Iris pigment epithelial cell (primary cell): ENCODE data around the gene ITFG2.

ENCODE experiments used
- DNase-seq: peaks from one replicate; pipeline ENCODE4 v3.0.0-alpha.2; 2011; ENCODE audit warnings: low read depth

Gene ITFG2

DNA sequence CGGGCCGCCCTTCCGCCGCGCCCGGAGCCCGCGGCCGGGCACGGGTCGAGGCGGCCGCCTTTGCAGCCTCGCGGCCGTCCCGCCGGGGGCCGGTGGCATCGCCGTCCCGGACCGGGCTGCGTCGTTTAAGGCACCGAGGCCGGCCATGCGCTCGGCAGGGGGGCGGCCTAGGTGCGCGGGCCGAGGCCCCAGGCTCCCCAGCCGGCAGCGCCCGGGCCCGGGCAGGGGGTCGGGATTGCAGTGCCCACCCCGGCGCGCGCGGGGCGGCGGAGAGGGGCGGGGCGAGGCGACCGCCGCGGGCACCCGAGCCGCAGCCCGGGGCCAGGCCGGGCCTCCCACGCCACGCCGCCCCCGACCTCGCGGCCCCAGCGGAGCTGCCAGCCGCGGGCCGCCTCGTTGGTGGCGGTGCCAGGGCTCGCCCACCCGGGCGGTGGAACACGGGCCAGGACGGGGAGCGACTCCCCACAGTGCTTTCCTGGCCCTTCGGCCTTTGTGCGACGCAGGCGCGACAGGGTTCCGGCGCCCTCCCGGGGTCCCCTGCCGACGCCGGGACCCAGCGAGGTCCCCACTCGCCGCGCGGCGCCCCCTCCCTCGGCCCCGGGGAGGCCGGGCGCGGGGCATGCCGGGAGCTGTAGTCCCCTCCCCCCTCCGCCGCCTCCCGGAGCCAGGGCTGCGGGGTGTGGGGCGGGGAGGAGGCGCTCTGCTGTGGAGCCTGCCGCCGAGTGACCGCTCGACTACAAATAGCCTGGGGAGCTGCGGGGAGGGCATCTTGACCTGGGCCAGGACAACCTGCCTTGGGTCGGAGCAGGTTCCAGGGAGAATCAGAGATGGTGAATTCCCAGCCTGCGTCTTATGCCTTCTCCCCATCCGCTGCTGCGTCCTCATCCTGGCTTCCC lies 16.9 kb upstream of the ITFG2 start:
- DNase-seq: peak; percentile 57

DNA sequence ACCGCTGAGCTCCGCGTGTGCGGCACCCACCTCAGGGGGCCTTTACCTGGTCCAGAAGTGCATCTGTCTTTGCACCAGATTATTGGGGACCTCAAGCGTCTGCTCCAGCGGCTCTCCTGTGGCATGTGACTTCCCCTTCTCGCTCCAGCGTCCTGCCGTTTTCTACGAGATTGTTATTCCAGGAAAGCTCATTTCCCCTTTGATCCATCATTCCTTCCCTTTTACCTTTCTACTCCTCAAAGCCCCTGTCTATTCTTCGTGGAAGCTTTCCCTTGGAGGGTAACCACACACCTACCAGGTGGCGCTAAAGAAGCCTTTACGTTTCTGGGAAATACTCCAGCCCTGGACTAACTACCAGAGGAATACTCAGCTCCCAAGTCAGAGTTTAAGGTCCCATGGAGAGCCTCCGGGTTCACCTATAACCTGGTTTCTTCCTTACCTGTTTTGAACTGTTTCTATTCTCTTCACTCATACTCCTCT lies 16.2 kb upstream of the ITFG2 start:
- peak; percentile 12 for DNase-seq

DNA sequence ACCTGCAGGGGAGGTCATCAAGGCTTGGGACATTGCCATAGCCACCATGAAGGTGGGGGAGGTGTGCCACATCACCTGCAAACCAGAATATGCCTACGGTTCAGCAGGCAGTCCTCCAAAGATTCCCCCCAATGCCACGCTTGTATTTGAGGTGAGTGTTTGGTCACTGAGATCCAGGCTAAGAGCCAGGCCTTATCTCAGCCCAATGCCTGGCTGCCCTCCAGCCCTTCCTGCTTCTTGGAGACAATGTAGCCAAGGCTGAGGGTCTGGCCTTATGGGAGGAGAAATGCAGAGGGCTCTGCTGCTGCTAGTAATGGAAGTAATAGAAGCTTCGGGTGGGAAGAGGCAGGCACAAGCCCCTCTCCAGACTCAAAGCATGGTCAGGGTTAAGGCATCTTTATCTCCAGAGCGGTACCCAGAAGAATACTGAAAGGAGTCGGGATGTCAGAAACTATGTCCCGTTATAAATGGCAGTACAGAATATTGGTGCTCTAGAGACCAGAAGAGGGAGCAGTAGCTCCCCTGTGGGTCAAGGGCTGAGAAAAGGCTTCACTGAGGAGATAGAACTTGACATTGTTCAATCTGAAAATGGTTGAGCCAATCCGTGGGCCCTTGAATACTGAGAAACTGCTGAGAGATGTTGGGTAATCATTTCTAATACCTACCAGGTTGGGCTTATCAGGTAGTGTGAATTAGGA lies 14.6 kb upstream of the ITFG2 start:
- peak; percentile 23 for DNase-seq

DNA sequence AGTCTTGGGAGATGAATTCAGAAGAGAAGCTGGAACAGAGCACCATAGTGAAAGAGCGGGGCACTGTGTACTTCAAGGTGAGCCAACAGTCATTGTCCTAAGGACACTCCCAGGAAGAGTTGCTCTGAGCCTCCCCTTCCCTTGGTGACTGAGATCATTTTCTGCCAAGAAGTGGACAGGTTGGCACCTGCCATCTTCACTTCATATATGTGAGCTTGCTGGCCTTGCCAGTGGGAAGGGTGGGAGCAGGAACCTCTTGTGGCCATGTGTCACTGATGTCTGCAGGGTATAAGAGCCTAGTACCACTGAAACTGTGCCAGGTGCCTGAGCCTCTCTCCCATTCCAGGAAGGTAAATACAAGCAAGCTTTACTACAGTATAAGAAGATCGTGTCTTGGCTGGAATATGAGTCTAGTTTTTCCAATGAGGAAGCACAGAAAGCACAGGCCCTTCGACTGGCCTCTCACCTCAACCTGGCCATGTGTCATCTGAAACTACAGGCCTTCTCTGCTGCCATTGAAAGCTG lies 12.4 kb upstream of the ITFG2 start:
- DNase-seq: no peak

DNA sequence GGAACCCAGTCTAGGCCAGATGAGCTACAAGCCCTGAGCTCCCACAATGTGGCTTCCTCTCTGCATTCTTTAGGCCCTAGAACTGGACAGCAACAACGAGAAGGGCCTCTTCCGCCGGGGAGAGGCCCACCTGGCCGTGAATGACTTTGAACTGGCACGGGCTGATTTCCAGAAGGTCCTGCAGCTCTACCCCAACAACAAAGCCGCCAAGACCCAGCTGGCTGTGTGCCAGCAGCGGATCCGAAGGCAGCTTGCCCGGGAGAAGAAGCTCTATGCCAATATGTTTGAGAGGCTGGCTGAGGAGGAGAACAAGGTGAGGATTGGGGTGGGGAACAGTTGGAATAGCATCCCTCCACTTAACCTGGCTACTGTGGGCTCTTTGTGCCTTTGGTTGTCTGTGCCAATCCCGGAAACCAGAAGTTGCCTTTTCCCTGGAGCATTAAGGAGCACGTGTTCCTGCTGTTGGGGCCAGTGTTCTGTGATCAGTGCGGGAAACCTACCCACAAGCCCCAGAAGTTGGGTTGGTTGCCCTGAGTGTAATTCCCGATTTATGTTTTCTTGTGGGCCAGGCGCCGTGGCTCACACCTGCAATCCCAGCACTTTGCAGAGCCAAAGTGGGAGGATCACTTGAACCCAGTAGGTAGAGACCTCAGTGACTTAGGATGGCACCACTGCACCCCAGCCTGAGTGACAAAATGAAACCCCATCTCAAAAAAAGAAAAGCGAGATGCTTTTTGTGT lies 11.3 kb upstream of the ITFG2 start:
- DNase-seq: no peak

DNA sequence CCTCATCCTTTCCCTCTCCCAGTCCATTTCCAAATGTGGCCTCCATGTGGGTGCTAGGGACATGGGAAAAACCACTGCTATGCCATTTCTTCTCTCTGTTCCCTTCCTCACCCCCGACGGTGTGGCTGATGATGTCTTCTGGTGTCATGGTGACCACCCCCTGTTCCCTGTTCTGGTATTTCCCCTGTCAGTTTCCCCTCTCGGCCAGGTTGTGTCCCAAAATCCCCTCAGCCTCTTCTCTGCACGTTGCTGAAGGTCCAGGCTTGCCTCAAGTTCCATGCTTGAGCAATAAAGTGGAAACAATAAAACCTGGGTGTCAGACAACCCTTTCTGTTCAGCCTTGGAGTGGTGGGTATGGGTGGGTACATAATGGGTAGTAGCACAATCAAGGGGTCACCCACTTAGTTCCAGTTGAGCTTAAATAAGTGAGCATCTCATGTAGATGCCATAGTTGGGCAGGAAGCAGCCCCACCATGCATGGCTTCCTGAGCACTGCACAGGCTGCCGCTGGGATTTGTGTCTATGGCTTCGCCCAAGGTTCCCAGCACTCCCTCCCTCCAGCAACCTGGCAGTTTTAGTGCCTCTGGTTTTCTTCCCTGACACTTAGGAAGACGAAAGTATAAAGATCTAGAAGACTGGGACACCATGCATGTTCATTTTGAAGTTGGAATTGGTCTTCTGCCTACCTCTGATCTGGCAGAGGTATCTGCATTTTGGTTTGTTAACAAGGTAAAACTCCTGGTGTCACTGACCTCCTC lies 8.7 kb upstream of the ITFG2 start:
- no peak for DNase-seq

DNA sequence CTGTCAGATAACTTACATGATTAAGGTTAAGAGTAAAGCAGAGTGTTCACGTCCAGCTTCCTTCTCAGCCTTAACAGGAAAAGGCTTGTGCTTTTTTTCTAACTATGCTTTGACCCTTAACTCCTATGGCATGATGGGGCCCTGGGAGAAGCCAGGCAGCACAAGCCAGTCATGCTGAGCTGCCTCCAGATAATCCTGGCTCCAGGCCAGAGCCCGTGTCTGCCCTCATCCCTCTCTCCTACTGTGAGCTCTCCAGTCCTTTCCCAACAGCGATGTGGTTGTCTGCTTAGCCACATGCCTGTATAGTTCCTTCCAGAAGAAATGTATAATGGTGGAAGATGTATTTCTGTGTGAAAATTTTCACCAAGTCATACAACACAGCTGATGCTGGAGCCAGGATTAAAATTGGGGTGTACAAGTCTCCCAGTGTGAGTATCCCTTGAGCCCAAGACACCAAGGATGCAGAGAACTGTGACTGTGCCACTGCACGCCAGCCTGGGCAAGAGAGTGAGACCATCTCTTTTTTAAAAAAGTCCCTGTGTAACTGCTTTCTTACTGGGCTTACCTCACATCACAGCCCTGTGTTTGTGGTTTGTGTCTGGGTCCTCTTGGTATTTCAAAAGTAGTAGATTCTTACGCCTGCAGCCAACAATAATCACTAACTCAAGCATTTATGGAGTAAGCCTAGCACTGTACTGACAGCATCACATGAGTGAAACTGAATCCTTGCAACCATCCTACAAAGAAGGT lies 7.9 kb upstream of the ITFG2 start:
- peak; percentile 83 for DNase-seq

DNA sequence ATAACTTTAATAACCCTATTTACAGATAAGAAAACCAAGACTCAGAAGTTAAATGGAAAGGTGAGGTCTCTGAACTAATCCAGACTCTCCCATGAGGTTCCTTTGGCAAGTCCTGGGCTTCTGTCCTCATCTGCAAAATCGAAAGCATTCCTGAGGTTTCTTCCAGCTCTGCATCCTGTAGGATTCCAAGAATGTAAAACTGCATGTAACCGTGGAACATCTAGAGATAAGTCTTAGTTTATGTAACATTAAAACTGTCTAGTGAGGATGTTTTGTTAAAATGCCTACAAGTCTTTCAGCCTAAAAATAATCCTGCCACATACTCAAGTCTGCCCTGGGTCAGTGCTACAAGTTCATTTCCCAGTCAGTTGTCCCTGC lies 7.3 kb upstream of the ITFG2 start:
- no peak for DNase-seq

DNA sequence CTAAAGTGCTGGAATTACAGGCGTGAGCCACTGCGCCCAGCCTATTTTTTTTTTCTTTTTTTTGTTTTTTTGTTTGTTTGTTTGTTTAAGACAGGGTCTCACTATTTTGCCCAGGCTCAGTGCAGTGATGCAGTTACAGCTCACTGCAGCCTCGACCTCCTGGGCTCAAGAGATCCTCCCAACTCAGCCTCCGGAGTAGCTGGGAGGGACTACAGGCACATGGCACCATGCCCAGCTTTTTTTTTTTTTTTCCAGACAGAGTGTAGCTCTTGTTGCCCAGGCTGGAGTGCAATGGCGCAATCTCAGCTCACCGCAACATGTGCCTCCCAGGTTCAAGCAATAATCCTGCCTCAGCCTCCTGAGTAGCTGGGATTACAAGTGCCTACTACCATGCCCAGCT lies 5.8 kb upstream of the ITFG2 start:
- DNase-seq: peak; percentile 23

DNA sequence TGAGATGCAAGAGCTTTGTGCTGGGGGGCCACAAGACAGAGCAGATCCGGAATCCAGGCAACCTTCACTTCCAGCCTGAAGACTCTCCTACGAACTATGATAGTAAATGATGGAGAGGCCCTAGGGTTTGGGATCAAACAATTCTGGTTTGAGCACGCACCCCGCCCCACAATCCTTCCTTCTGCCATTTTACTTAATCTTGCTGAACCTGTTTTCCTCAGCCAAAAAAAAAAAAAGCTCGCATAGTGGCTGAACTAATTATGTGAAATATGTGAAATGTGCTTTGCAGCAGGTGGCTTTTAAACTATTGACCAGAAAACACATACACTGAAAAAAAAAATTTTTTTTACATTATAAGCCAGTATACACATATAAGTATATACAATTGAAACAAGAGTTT lies 667 bp upstream of the ITFG2 start:
- DNase-seq: no peak

DNA sequence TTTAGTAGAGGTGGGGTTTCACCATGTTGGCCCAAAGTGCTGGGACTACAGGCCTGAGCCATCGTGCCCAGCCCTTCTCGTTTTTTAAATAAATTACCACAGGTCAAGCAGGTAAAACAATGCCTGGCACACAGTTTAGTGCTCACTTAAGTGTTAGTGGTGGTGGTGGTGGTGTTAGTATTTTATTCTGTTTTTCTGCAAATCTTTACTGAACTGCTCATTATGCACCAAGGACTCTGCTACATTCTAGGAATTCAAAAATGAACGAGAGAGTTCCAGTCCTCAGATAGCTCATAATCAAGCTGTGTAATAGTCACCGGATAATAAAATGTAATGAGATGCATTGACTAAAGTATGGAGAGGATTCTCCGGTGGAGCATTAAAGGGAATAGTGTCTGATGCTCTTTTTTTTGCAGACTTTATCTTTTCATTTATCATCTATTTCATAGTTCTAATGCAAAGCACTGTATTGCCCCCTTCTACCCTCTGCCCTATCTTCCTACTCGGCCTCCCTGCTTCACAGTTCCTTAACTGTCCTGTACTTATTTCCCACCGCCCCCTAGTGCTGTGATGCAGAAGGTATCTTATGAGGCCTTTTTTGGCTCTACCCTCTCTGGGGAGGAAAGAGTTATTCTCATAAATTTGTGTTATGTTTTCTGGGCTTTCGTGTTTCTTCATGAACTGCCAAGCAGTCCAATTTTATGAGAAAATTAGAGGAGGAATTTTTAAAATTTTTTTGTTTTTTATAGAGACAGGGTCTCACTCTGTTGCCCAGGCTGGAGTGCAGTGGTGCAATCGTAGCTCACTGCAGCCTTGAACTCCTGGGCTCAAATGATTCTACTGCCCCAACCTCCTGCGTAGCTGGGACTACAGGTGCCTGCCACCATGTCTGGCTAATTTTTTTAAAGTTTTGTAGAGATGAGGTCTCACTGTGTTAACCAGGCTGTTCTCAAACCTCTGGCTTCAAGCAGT lies 1.0 kb downstream of the ITFG2 start:
- DNase-seq: peak; percentile 75

DNA sequence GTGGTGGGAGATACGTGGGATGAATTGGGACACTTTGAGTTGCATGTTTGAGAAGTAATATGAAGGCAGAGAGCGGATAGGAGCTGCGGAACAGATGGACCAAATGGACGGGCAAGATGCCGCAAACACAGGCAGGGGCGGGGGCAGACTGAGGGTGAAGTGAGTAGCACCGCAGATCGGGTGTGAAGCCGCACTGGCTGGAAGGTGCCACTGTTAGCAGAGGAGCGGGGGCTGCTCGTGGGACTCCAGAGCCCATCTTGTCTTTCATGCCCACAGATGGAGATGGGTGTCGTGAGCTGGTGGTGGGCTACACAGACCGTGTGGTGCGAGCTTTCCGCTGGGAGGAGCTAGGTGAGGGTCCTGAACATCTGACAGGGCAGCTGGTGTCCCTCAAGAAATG lies 7.3 kb downstream of the ITFG2 start:
- DNase-seq: no peak

DNA sequence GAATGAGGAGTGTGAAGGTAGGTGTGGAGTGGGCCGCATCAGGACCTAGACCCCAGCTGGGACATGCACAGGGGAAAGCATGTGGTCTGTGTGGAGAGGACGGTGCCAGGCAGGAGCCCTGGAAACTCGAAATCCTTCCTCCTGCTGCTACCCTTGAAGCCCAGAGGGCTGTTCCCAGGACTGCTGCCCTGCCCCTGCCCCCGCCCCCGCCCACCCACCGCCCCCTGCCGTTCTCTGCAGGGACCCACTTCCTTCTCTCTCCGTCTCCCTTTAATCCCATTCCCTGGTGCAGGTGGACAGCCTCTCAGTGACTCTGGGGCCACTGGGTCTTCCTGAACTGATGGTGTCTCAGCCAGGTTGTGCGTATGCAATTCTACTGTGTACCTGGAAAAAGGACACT lies 8.0 kb downstream of the ITFG2 start:
- DNase-seq: no peak

DNA sequence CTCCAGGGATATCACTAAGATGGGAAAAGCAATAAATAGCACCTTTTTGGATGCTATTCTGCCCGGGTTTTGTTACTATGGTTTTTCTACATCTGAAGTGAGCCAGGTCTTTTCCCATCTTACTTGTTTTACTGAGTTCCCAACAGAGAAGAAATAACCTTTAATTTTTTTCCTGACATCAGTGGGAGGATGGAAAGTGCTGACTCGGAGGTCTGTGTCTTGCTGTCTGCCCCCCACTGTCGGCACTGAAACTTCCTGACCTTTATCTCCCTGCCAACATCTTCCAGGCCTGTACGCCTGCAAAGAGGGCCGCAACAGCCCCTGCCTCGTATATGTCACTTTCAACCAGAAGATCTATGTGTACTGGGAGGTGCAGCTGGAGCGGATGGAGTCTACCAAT lies 11.0 kb downstream of the ITFG2 start:
- DNase-seq: no peak

DNA sequence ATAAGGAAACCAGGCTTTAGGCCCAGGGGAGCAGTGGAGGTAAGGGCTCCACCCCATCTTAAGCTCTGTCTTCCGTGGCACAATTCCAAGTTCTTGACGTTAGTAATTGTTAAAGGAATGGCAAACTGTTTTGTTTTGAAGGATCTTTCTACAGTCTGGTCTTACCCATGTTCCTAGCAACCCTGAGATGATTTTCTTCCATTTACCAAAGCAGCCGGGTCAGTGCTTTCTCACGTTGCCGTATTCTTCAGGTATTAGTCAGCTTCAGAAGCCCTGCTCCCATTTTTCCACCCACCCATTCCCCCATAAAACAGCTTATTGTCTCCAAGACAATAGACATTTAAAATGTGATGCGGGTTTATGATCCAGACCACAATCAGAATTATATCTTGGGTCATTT lies 12.1 kb downstream of the ITFG2 start:
- peak; percentile 39 for DNase-seq

DNA sequence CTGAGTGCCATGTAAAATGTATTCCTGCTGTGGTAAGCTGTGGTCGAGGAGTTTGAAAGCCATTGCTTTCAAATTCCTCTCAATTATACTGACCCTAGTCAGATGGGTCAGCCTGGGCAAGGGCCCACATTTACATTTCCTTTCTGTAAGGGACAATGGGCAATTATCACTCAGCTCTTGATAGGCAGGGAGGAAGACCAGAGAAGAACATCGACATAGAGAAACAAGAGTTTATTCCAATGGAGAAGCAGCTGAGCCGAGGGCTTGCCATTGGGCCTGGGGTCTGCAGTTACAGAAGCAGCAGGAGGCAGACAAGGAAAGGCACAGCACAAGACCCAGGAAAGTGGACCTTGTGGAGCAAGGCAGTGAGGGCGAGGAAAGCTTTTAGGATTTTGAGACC lies 12.7 kb downstream of the ITFG2 start:
- DNase-seq: no peak

DNA sequence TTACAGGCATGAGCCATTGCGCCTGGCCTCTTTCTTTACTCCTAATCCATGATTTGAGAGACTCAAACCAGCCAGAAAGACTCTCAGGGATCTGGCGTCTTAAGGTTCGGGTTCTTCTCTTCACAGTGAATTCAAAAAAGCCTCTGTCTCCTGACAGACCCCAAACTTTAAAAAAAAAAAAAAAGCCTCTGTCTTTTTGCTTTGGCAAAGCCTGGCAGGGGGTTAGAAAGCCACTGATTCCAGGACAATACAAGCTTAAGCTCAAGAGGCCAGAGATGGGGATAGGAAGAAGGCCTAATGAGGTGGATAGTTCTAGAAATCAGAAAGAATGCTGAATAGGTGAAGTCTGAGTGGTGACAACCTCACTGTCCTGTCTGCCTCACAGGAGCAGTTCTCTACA lies 13.6 kb downstream of the ITFG2 start:
- no peak for DNase-seq

DNA sequence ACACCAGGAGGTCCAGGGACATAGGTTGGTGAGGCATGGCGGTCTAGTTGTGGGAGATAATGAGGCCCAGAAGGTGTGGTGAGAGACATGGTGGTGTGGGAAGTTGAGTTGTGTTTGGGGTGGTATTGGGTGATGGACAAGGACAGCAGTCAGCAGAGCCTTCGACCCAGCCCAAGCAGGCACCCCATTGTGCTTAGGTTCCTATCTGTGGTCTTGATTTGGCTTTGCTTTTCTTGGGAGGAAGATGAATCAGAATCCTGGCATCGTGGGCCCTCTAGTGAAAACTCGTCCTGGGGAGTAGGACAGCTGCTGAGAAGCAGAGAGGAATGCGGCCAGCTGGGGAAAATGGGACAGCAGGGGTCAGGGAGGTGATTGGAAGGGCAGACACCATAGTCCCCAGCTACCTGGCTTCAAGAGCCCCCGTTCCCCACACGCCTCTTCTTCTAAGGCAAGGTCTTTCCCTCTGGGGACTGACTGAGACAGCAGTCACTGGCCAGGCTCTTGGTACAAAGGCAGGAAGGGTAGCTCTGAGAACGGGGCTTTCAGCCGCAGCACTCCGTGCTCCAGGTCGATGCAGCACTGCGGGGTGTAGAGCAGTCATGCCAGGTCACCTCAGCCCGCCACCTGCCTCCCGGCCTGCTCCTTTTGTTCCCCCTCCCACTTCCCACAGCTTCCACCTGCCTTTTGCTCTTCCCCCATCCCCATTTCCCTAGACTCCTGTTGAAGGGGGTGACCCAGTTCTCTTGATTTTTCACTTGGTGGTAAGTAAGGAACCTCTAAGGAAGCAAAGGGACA lies 14.4 kb downstream of the ITFG2 start:
- no peak for DNase-seq

DNA sequence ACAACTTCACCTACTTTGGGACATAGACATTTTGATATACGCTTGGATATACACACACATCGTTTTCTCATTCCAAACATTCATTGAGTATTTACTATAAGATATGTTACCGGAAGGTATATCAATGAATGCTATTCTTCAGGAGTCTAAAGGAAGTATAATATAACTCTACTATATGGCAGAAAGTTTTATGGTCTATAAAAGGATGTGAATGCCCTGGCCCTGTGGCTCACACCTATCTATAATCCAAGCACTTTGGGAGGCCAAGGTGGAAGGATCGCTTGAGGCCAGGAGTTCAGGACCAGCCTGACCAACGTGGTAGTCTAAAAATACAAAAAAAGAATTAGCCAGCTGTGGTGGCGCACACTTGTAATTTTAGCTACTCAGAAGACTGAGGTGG lies 16.8 kb downstream of the ITFG2 start:
- DNase-seq: no peak
